Measurements from ENCODE around the gene UBE2G1. TPM values are rescaled to one million over a fixed set of nuclear protein-coding genes. Genes with fewer than 3 reads are reported as not detected.

Gene UBE2G1
- total and polyA plus RNA-seq, 2 of the 13 experiments (the other 11 are each of a cell fraction or from before 2014, with no cell fraction given), result 27.9 to 42.6 TPM

DNA sequence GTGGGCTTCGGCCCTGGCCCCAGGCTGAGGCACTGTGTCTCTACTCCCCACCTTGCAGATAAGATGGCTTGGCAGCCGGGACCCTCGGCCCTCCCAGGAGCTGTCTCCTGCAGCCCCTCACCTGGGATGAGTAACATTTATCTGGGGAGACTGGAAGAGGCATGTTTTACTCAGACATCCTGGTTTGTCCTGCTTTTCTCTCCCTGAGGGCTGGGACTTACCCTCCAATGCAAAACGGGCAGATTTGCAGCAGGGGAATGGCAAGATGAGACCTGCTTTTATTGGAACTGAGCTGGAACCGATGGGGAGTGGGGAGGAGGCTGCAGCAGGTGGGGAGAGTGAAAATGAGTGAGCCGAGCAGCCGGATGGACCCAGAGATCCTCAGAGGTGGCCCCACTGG is 27.3 kb upstream of the UBE2G1 start:
- ATAC-seq, result peak; percentile 14; the same call in 1 of the 3 replicates
- H3K9me3 ChIP-seq (ENCODE audit: low read length), result no peaks in the 10 kb centered on the region
- DNase-seq (ENCODE audit: low spot score), result no peak
- in situ Hi-C loops (cut with HindIII; ENCODE audit: extremely low pct_ligation_motif_present, low pct_unique_long_range_greater_than_20kb), result no loop called here
- WGBS (ENCODE audit: low lambda C conversion rate), result 33% methylated on average over 7 of the region's 7 CpGs
- TF ChIP-seq ZMYM4 (CRISPR knock-in tag; IDR thresholded peaks at IDR 0.05) (no peak), TGIF2 (CRISPR knock-in tag; IDR thresholded peaks at IDR 0.05) (no peak), NFIB (CRISPR knock-in tag; IDR thresholded peaks at IDR 0.05; ENCODE audit: borderline replicate concordance) (no peak), KLF6 (CRISPR knock-in tag; IDR thresholded peaks at IDR 0.05) (no peak), MATR3 (CRISPR knock-in tag; IDR thresholded peaks at IDR 0.05) (no peak), CREB1 (IDR thresholded peaks at IDR 0.05) (no peak), CREB1 (CRISPR knock-in tag; IDR thresholded peaks at IDR 0.05) (no peak), HCFC1 (IDR thresholded peaks at IDR 0.05; ENCODE audit: low read depth, low read length) (no peak), ZNF234 (CRISPR knock-in tag; conservative IDR thresholded peaks at IDR 0.05) (no peak), POLR2G (IDR thresholded peaks at IDR 0.05; ENCODE audit: low read depth, low read length) (no peak), MYNN (CRISPR knock-in tag; IDR thresholded peaks at IDR 0.05; ENCODE audit: low read depth) (no peak), ZNF788 (CRISPR knock-in tag; IDR thresholded peaks at IDR 0.05; ENCODE audit: borderline replicate concordance) (no peak)
- TF ChIP-seq, protein P1, sequence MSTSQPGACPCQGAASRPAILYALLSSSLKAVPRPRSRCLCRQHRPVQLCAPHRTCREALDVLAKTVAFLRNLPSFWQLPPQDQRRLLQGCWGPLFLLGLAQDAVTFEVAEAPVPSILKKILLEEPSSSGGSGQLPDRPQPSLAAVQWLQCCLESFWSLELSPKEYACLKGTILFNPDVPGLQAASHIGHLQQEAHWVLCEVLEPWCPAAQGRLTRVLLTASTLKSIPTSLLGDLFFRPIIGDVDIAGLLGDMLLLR (CRISPR knock-in tag; IDR thresholded peaks at IDR 0.05), result no peak
- TF ChIP-seq, protein P2, sequence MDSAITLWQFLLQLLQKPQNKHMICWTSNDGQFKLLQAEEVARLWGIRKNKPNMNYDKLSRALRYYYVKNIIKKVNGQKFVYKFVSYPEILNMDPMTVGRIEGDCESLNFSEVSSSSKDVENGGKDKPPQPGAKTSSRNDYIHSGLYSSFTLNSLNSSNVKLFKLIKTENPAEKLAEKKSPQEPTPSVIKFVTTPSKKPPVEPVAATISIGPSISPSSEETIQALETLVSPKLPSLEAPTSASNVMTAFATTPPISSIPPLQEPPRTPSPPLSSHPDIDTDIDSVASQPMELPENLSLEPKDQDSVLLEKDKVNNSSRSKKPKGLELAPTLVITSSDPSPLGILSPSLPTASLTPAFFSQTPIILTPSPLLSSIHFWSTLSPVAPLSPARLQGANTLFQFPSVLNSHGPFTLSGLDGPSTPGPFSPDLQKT (CRISPR knock-in tag; IDR thresholded peaks at IDR 0.05; ENCODE audit: borderline replicate concordance), result no peak
- H2AFZ ChIP-seq (ENCODE audit: low read length), result no peak overlapping the region
- H3K27me3 ChIP-seq (ENCODE audit: control insufficient read depth in 1 of 2, insufficient read depth in 2 of 2, low read length in 2 of 2), result 0 out of 5 replicates have a peak, but pooled peaks cover 0 to 2% of the 10 kb centered on the region in 2 experiments
- H3K9ac ChIP-seq (ENCODE audit: insufficient read depth, low read depth, low read length), result no peak overlapping the region
- H3K4me2 ChIP-seq (ENCODE audit: low read depth, low read length), result peak overlapping the region; percentile 56
- CTCF ChIA-PET (ENCODE audit: low intra/inter-chr PET ratio, low total read pairs), result no interaction called here
- H3K4me1 ChIP-seq (ENCODE audit: insufficient read depth, low read length), result peaks cover 56% of the 10 kb centered on the region
- peak overlapping the region in 1 of 3 experiments; percentile 45; a peak in 1 of 6 replicates for H3K4me3 ChIP-seq (replicated peaks in 1 of 3; ENCODE audit: insufficient read depth in 1 of 3, low read depth in 2 of 3, low read length in 3 of 3)
- no TSS peak for BruUV-seq (replicated peaks)
- H3K27ac ChIP-seq (ENCODE audit: extremely low read length, insufficient read depth, low read length), result no peak overlapping the region
- no peaks in the 10 kb centered on the region for H3K79me2 ChIP-seq (ENCODE audit: insufficient read depth, low read length)
- intact Hi-C loops (cut with micrococcal nuclease; ENCODE audit: unreplicated experiment), result no loop called here
- H3K36me3 ChIP-seq (replicated peaks in 1 of 2; ENCODE audit: control insufficient read depth in 1 of 2, insufficient read depth in 2 of 2, low read length in 2 of 2), result no peaks in the 10 kb centered on the region
- FAIRE-seq, result no peak
- H4K20me1 ChIP-seq (ENCODE audit: insufficient read depth, low read length), result no peaks in the 10 kb centered on the region
- POLR2A ChIA-PET, result no interaction called here

Data from HepG2 (cell line).